Sciatic nerve (tissue), 2 donors: Measurements from ENCODE around the gene TENM4. TPM values are rescaled to one million over a fixed set of nuclear protein-coding genes. Genes with fewer than 3 reads are reported as not detected.

Experiments
- ATAC-seq: fragments of 200-7000 bp; cut with Tn5 transposase; one replicate; pipeline ENCODE4 v1.9.1; 2020; ENCODE audit warnings: mild to moderate bottlenecking, moderate library complexity
- DNase-seq: peaks from one replicate; pipeline ENCODE4 v3.0.0-alpha.2; 2020; ENCODE audit warnings: low spot score
- intact Hi-C: fragments of 100-400 bp; cut with DNase I; formaldehyde crosslinking; loops from one replicate; pipeline ENCODE4 v1.14.2; 2022
- total RNA-seq: library from RNA; stranded (reverse); fragmentation: NEBNext Ultra II Directional; extraction: Animal tissue kit (Norgen Biotek cat#: 25700); gene quantifications from one replicate; pipeline ENCODE4 v1.2.1, GENCODE V29; 2021
- donor health status: DM: no; HTN: no; CAD: no.
- donor health status: DM: no; HTN: no; CAD: no.

Gene TENM4
- total RNA-seq, 1 donor from 2014 or later = 16.5 TPM

DNA sequence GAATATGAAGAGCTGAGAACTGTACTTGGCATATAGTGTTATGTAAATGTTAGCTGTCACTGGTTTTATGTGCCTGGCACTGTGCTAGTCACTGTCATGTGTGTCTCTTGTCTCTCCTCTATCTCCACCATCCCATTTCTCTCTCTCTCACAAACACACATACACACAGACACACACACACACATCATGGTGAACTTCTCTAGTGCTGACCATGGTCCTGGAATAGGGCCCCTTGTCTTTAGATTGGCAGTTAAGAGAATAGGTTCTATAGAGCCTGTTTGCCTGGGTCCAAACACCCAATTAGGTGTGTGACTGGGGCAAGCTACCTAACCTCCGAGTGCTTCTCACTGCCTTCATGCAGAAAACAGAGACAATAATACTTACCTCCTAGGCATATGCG, 756.5 kb downstream of the TENM4 start:
- ATAC-seq = no peak
- no peak for DNase-seq
- intact Hi-C loops = no loop called here

DNA sequence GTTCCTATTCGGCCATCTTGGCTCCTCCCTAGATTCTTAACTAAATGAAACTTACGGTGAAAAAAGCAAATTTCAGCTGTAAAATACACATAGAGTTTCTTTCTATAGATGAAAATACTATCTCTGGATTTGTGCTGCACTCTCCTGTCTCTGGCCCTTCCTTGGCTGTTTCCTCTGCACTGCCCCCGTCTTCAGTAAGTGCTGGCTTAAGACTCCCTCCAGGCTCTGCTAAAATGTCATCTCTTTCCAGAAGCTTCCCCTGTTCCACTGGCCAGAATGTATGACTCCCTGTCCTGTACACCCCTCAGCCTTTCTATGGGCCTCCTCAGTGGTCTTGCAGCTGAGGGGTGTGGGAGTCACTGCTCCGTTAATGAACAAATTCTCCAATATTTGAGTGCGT, 757.1 kb downstream of the TENM4 start:
- ATAC-seq (no peak), DNase-seq (no peak)
- intact Hi-C loops = no loop called here

DNA sequence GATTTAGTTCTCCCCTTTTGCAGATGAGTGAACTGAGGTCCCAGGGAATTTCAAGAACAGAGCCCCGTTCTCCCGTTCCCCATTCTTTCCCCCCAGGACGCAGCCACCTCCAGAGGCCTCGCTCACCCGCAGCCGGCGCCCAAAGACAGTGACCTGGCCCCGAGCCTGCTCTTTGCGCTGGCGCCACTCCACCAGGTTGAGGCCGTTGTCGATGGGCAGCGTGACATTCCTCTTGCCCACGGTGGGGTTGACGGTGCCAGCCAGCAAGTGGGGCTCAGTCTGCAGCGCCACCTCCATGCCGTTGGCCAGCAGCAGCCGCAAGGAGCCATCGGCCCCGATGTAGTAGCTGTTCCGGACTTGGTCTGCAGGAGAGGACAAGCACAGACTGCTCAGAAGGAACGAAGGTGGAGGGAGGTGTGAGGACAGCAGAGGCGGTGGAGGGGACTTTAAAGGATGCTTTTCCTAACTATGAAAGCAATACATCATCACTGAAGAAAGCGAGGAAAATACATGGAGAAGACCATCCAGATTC, 764.7 kb downstream of the TENM4 start:
- ATAC-seq (no peak), DNase-seq (no peak)

DNA sequence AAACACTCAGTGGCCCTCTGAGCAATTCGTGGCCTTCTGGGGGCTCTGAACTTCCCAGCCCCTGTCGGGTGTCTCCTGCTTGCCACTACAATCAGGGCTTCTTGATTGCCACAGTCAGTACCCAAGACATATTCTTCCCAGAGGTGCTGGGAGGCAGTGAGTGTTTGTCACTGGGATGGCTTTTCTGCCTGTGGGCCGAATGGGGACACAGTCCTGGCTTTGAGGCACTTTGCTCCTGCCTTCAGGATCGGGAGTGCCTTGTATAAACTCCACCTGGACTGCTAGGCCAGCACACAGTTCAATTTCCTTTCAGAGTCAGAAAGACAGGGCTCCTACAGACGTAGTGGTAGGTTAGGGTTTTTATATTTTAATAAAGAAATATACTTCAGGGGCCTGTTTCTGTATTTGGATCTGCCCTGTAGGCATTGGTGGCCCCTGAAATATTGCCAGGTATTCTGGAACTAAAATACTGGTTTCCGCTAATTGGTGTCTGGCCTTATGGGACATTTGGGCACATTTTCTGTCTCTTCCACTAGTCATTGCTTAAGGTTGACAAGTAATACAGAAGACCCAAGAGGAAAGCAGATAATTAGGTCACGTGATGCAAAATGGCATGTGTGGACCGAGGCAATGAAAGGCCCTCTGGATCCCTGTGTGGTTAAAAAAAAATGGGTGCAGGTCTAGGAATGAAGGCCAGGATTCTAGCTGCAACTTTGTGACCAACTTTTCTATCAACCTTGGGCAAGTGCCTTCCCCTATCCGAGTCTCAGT, 767.8 kb downstream of the TENM4 start:
- ATAC-seq (no peak), DNase-seq (no peak)
- intact Hi-C loops = no loop called here

More for the DNA sequence above, 764.7 kb downstream of the TENM4 start:
- intact Hi-C loops = no loop called here

DNA sequence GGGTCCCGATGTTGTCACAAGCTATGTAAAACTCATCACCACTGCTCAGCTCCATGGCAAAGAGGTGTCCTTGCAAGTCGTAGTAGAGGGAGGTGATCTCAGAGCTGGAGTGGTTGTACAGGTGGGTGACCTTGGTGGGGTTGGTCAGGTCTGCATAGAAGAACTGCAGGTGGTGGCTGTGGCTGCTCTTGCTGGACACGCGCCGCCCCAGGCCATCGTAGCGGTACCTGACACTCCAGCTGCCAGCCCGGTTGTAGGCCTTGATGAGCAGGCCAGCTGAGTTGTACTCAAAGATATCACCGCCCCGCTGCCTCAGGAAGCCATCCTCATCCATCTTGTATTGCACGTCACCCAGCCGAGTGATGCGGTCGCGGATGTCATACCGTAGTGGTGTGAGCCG, 771.6 kb downstream of the TENM4 start:
- intact Hi-C loops = no loop called here
- ATAC-seq (no peak), DNase-seq (no peak)

DNA sequence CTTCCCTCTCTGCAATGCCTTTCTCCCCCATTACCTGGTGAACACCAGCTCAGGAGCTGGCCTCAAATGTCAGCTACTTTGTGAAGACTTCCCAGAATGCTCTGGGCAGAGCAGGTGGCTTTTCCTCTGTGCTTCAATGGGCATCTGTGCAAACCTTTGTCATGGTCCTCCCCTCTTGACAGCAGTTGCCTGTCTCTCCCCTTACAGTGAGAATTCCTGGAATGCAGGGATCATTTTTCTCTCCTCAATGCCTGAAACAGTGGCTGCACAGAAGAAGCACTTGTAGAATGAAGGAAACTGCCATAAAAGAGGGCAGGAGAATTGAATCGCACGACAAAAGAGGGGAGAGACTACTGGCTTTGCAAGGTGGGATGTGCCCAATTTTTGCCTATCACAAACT, 773.4 kb downstream of the TENM4 start:
- no peak for ATAC-seq
- DNase-seq = no peak
- intact Hi-C loops = no loop called here

DNA sequence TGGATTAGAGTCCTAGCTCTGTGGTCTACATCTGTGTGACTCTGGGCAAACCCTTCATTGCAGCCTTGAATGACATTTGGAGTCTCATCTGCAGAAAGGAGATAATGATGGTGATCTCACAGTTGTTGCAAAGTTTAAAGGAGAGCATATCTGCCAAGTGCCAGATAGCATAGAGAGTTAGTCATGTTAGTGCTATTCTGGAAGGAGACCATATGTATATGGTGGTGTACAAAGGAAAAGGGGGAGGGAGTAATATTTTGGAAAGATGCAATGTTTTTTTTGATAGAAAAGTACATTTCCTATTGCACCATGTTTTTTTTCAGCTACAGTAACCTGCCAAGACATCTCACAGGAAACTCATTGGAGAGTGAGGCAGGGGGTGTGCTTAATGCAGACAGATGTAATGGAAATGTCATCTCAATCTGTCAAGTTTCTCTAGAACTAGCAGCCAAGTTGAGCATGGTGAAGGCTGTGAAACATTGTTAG, 774.1 kb downstream of the TENM4 start:
- ATAC-seq (no peak), DNase-seq (no peak)
- intact Hi-C loops = no loop called here

DNA sequence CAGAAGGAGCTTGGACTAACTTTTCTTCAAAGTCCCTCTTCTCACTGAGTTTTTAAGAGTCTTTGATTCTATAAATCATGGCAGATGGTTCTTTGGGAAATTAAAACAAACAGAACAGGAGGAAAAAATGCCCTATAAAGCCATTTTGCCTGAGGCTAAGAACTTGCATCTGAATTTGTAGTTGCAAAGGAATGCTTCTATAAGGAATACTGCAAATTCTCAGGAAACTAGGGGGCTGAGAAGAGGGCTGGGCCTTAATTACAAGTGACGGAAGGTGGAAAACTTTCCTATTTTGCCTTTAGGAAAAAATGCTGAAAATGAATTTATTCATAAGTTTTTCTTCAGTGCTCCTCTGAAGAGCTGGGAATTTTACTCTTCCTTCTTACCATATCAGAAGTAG, 776.2 kb downstream of the TENM4 start:
- no peak for ATAC-seq
- intact Hi-C loops = no loop called here
- no peak for DNase-seq

DNA sequence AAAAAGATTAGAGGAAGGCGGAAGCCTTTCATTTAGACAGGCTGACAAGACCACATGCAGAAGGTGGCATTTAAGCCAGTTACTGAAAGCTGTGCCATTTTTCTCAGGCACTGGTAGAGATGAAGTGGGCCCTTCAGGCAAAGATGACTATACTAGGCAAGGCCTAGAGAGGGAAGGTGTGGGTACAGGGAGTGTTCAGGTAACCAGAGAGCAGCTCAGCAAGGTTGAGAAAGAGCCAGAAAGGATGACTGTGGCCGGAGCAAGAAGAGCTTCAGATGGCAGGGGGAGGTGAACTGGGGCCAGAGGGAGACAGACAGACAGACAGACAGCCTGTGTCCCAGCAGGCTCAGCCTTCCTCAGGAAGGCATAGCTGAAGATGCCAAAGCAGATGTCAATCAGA, 778.0 kb downstream of the TENM4 start:
- DNase-seq (no peak), ATAC-seq (no peak)
- intact Hi-C loops = no loop called here

DNA sequence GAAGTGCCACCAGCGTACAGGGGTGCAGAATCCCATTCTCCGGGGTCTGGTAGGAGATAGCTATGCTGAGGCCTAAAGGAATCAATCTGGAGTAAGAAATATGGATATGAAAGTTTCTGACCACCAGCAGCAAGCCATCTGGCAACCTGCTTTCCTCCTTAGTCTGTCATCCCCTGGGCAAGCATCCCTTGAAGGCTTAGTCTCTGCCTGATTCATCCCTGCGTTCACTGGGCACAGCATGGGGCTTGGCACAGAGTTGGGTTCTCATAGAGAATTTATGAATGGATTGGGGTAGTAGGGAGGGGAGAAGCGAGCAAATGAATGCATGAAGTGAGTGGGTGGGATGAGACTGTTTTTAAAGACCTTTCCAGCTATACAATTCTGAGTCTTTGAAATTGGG, 780.4 kb downstream of the TENM4 start:
- DNase-seq (no peak), ATAC-seq (no peak)
- intact Hi-C loops = no loop called here

DNA sequence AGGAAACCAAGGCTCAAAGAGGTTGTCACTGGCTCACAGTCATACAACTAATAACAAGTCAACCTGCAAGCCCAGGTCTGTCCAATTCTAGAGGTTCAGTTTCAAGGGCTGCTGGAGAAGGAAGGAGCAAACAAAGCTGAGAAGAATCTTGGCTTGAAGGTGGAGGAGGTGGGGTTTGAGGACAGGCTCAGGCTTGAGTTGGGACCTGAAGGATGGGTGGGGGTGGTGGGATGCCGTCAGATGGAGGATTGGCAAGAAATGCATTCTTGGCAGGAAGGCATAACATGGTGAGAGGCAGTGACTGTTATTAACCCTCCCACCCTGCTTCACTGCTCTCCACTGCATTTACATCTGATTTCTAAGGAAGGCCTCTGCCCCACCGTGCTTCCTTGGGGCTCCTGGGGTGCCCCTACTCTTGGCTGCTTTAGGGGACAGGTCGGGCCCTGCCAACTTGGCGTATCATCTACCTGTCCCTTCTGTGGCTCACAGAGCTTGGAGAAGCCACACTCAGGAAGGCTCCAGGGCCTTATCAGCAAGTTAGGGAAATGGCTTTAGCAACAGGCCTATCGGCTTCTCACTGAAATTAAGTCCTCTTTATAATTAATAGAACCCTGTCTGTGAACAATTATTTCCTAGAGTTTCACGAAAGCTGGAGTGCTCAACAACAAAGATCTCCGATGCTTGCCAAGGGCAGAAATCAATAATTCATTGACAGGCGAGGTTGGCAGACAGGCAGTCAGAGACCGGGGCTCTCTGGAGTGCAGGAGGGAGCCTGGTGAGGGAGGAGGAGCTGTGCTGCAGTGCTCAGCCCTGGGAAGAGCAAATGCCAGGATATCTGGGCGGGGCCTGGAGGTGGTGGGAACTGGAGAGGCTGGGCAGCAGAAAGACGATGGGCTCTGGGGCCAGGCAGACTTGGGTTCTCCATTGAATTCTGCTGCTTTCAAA, 781.2 kb downstream of the TENM4 start:
- ATAC-seq (no peak), DNase-seq (no peak)
- intact Hi-C loops = no loop called here

DNA sequence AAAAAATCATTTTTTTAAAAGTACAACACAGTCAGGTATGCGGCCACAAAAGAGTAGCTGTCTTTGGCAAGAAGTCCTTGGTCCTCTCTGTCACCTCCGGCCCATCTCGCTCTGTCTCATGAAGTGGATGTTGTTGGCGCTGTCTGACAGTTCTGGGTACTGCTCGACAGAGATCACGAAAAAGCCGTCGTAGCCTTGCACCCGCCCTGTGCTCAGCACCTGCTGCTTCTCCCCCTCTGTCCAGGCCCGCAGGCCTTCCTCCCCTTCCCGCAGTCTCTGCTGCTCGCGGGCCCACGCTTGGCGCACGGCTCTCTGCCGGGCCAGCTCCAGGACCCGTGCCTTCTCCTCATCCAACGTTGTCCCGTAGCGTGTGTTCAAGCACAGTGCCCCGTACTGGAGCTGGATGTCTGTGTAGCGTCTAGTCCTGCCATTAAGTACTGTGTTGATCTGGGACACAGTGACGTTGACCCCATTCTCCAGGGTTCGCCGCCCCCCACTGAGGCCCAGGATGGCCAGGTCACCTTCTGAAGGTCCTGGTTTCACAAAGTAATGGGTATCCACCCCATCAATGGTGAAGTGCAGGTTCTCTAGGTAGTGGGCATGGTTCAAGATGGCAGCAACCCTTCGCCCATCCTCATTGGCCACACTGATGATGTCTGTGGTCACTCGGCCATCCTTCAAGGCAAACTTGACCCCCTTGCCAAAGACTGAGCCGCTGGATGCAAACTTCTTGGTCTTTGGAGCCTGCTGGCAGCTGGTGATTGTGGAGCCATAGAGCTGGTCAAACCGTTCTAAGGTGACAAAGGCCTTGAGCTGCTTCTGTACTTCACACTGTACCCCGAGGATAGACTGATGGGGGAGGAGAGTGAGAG, 782.6 kb downstream of the TENM4 start:
- ATAC-seq (no peak), DNase-seq (no peak)
- intact Hi-C loops = no loop called here

DNA sequence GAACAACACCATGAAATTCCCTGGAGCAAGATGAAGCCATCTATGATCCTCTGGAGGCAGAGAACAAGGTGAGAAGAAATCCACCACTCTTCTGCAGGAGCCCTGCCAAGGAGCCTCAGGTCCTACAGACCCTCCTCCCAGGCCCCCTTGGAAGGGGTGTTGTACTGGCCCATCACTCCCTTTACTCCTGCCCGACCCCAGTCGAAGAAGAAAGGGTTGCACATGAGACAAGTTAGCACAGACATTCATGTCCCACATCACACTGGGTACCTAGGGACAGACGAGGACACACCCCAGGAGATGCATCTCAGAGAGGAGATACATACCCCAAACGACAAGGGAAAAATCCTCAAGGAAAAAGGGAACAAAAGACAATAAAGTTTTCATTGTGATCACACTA, 783.4 kb downstream of the TENM4 start:
- no peak for ATAC-seq
- intact Hi-C loops = no loop called here
- DNase-seq = no peak

DNA sequence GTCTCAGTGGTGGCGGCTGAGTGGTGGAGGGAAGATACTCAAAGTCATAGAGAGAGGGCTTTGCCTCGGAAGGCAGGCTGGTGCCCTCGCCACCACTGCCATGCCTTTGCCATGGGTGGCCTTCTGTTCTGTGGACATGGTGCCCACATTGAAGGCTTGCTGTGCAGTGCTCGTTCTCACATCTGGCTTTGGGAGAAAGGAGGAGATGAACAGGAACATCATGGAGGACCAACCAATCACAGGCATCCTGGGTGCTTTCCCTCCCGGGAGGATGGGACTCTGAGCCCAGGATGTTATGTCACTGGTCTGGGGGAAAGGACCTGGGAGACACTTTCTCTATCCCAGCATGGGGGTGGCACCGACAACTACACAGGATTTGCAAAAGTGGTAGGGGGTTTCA, 783.8 kb downstream of the TENM4 start:
- DNase-seq = no peak
- intact Hi-C loops = no loop called here
- ATAC-seq = no peak

DNA sequence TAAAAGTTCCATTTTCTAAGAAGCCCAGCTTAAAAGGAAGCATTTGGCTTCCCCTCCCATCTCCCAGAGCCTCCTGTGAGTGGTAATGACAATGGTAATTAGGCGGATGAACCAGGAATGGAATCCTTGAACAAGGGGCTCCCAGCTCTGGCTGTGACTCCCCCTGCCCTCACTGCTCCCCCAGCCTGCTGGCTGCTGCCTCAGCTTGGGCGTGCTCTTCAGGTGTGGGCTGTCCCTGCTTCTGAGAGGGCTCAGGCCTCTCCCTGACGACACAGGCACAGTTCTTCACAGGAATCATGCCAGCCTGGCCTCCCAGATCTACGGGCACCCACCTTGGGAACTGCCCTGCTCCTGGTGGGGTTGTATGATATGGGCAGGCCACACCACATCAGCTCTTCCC, 784.5 kb downstream of the TENM4 start:
- intact Hi-C loops = no loop called here
- DNase-seq (no peak), ATAC-seq (no peak)

DNA sequence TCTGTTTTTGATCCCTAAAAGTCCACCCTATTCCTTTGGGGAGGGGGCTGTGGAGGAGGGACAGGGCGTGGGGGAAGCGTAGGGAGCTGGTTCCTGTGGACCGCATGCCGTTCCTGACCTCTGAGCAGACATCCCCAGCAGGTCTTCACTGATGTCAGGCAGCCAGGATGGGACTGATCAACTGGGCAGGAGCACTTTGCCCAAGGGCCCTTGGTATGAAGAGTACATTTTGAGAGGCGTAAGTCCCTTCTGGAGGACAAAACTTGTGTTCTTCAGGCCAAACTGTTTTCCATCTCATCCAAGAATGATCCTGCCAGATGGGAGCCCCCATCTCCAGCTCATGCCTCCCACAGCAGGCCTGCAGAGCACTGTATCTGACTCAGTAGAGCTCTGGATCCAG, 785.3 kb downstream of the TENM4 start:
- DNase-seq (no peak), ATAC-seq (no peak)
- intact Hi-C loops = no loop called here

DNA sequence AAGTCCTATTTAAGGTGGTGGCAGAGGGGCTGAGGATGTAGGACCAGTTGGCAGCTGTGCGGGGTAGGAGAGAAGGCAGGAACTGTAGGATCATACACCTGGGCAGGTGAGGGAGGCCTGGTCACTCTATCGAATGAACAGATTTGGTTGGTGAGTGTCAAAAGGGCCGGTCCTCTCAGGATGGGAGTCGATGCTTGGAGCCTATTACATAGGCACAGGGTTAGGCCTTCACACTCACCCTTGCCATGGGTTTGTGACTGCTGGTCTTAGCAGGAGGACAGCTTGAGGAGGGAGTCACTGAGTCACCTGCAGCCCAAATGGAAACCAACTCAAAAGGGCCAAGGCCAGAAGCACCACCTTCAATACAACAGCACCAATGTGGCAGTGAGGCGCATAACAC, 786.0 kb downstream of the TENM4 start:
- DNase-seq (no peak), ATAC-seq (no peak)
- intact Hi-C loops = no loop called here

DNA sequence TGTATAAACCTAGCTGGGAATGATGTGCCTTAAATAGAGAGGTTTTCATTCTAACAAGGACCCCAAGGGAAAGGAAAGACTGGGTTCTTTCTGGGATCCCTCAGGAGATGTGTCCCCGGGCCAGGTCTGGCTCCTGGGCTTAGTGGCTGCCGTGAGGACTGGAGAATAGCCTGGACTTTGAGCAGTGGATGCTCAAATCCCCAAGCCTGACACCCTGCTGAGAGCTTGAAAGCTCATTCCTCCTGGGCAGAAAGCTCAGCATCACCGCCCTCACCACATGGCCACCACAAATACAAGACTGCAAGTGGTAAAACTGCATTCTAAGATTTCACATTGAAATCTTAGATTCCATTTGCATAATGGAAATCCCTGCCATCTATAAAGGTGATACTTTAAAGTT, 786.8 kb downstream of the TENM4 start:
- intact Hi-C loops = no loop called here
- DNase-seq (no peak), ATAC-seq (no peak)

DNA sequence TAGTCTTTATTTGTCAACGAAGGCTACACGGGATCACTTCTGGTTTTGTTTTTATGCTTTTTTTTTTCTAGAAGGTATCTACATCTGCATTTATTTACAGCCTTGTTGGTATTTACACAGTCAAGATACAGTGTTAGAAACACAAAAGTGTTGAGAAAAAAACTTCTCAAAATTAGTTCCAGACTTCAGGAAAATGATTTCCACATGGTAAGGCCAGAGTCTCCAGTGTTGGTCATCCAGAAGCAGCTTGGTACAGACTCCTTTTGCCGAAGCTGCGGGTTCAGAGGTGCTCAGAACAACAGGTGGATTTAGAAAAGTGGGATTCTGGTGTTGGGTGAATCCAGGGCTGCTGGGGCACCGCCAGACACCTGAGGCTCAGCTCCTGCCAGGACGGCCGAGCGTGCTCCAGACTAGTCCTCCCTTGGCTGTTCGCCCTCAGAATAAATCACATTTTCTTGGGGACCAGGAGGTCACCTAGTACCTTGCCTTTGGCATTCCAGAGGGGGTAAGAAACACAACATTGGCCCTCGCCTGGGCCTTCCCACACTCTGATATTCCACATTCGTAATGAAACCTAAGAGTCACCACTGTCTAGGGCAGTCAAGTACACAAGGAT, 787.4 kb downstream of the TENM4 start:
- no peak for DNase-seq

More for the DNA sequence above, 787.4 kb downstream of the TENM4 start:
- no peak for ATAC-seq
- intact Hi-C loops = no loop called here
